Gastroesophageal sphincter (tissue), 3 donors: ENCODE results near the gene ZNF784.

Source experiments
- CTCF ChIP-seq, 4 experiments: fragments of 200-600 bp in 2 of 4; fragments of 450-650 bp in 2 of 4; sonication (generic) in 1 of 4; IDR thresholded peaks; one replicate each; pipeline ENCODE4 v1.5.1; 2017 to 2019; ENCODE audit warnings: antibody characterized with exemption in 4 of 4, mild to moderate bottlenecking in 2 of 4, moderate library complexity in 2 of 4
- POLR2A ChIP-seq, 2 donors: fragments of 450-650 bp; IDR thresholded peaks; one replicate each; pipeline ENCODE4 v1.6.1; 2017; ENCODE audit warnings: antibody characterized with exemption in 2 of 2, mild to moderate bottlenecking in 2 of 2, moderate library complexity in 1 of 2
- POLR2AphosphoS5 ChIP-seq: sonication (generic); formaldehyde crosslinking; IDR thresholded peaks from one replicate; pipeline ENCODE4 v1.6.1; 2017; ENCODE audit warnings: antibody characterized with exemption

GRCh38 chr19:55651236-55651635 is 26.9 kb upstream of the ZNF784 start:
- TF ChIP-seq POLR2AphosphoS5: no peak
- TF ChIP-seq CTCF (IDR thresholded peaks at IDR 0.05): no peak
- no peak for TF ChIP-seq POLR2A (IDR thresholded peaks at IDR 0.05)
